HepG2 (cell line): ENCODE data around the gene TBC1D20. TPM values are rescaled to one million over a fixed set of nuclear protein-coding genes. Genes with fewer than 3 reads are reported as not detected.

Experiments
- ATF5 ChIP-seq: sonication (generic); formaldehyde crosslinking; IDR thresholded peaks from 2 replicates; pipeline ENCODE4 v1.4.0; 2020; ENCODE audit warnings: mild to moderate bottlenecking, low read depth, missing genetic modification reagents
- BHLHE40 ChIP-seq: IDR thresholded peaks from 2 replicates; pipeline ENCODE4 v1.6.1; 2011; ENCODE audit warnings: low read length, improper control_type of control experiment
- HNF4A ChIP-seq: sonication (generic); formaldehyde crosslinking; IDR thresholded peaks from 2 replicates; pipeline ENCODE4 v1.4.0; 2020; ENCODE audit warnings: missing genetic modification reagents
- IRF9 ChIP-seq: sonication (generic); formaldehyde crosslinking; IDR thresholded peaks from 2 replicates; pipeline ENCODE4 v1.8.0; 2022; ENCODE audit warnings: missing genetic modification reagents, mild to moderate bottlenecking, borderline replicate concordance
- MEF2D ChIP-seq: sonication (generic); formaldehyde crosslinking; IDR thresholded peaks from 2 replicates; pipeline ENCODE4 v1.5.1; 2020; ENCODE audit warnings: mild to moderate bottlenecking, missing genetic modification reagents
- NFKB2 ChIP-seq: sonication (generic); formaldehyde crosslinking; IDR thresholded peaks from 2 replicates; pipeline ENCODE4 v1.4.0; 2020; ENCODE audit warnings: missing genetic modification reagents, borderline replicate concordance
- SALL2 ChIP-seq: sonication (generic); formaldehyde crosslinking; IDR thresholded peaks from 2 replicates; pipeline ENCODE4 v1.8.1; 2023; ENCODE audit warnings: mild to moderate bottlenecking, missing genetic modification reagents, inconsistent platforms
- SSRP1 ChIP-seq: IDR thresholded peaks from 2 replicates; pipeline ENCODE4 v1.6.1; 2016; ENCODE audit warnings: control low read depth
- TBP ChIP-seq: sonication (generic); formaldehyde crosslinking; IDR thresholded peaks from 2 replicates; pipeline ENCODE4 v1.5.0; 2020; ENCODE audit warnings: missing genetic modification reagents
- UBTF ChIP-seq: sonication (generic); formaldehyde crosslinking; IDR thresholded peaks from 2 replicates; pipeline ENCODE4 v1.4.0; 2020; ENCODE audit warnings: mild to moderate bottlenecking, missing genetic modification reagents
- ZC3H4 ChIP-seq: sonication (generic); formaldehyde crosslinking; IDR thresholded peaks from 2 replicates; pipeline ENCODE4 v1.4.0; 2020; ENCODE audit warnings: missing genetic modification reagents, borderline replicate concordance
- ZFP37 ChIP-seq: sonication (generic); formaldehyde crosslinking; IDR thresholded peaks from 2 replicates; pipeline ENCODE4 v1.4.0; 2020; ENCODE audit warnings: missing genetic modification reagents, borderline replicate concordance
- ZMAT3 ChIP-seq: sonication (generic); formaldehyde crosslinking; conservative IDR thresholded peaks from 2 replicates; pipeline ENCODE4 v1.7.0; 2021; ENCODE audit warnings: missing genetic modification reagents
- ZNF263 ChIP-seq: sonication (generic); formaldehyde crosslinking; IDR thresholded peaks from 2 replicates; pipeline ENCODE4 v1.4.0; 2020; ENCODE audit warnings: missing genetic modification reagents
- ZNF264 ChIP-seq: sonication (generic); formaldehyde crosslinking; IDR thresholded peaks from 2 replicates; pipeline ENCODE4 v1.4.0; 2020; ENCODE audit warnings: missing genetic modification reagents
- ZNF296 ChIP-seq: sonication (generic); formaldehyde crosslinking; conservative IDR thresholded peaks from 2 replicates; pipeline ENCODE4 v1.5.0; 2020; ENCODE audit warnings: mild to moderate bottlenecking, missing genetic modification reagents
- ZNF431 ChIP-seq: sonication (generic); formaldehyde crosslinking; IDR thresholded peaks from 2 replicates; pipeline ENCODE4 v1.9.0; 2022; ENCODE audit warnings: missing genetic modification reagents, low read depth, mild to moderate bottlenecking, borderline replicate concordance
- ZNF550 ChIP-seq: sonication (generic); formaldehyde crosslinking; IDR thresholded peaks from 2 replicates; pipeline ENCODE4 v1.4.0; 2020; ENCODE audit warnings: mild to moderate bottlenecking, missing genetic modification reagents, borderline replicate concordance
- polyA plus RNA-seq, 8 experiments: library from polyadenylated mRNA; depleted of rRNA in 3 of 8; stranded (reverse) in 7 of 8; unstranded in 1 of 8; fragments of >200 nt; fragmentation: Illumina TruSeq in 4 of 8; extraction: Trizol in 4 of 8; gene quantifications; 2 replicates each; pipeline versions ENCODE4 v1.2.1 to v1.2.3, GENCODE V29; 2011 to 2016; ENCODE audit warnings: low read depth in 4 of 8, missing spikeins in 1 of 8, mixed read lengths in 1 of 8; ENCODE audit not compliant: insufficient read depth in 1 of 8
- total RNA-seq, 5 experiments: library from RNA; depleted of rRNA; stranded (reverse); fragments of >200 nt; fragmentation: Illumina TruSeq; extraction: Trizol; gene quantifications; 2 replicates each; pipeline ENCODE4 v1.2.3, GENCODE V29; 2016; ENCODE audit warnings: low read depth in 1 of 5
- TF ChIP-seq, protein P1 (sequence below): sonication (generic); formaldehyde crosslinking; IDR thresholded peaks from 2 replicates; pipeline ENCODE4 v1.4.0; 2020; ENCODE audit warnings: missing genetic modification reagents, mild to moderate bottlenecking, borderline replicate concordance

The TBC1D20 gene
- total and polyA plus RNA-seq, 2 of the 13 experiments (the other 11 are each of a cell fraction or from before 2014, with no cell fraction given) = 36.6 to 47.1 TPM

GRCh38 chr20:433300-433975, 28.9 kb downstream of the TBC1D20 start (continued):
- TF ChIP-seq SALL2 (CRISPR knock-in tag) = 0 out of 2 replicates have a peak, but pooled peaks have one; percentile 35
- TF ChIP-seq NFKB2 (CRISPR knock-in tag) = 0 out of 2 replicates have a peak, but pooled peaks have one; percentile 11
- peak; percentile 58; the same call in 1 of the 2 replicates for TF ChIP-seq ZNF431 (CRISPR knock-in tag)
- TF ChIP-seq ZNF264 (CRISPR knock-in tag) = 0 out of 2 replicates have a peak, but pooled peaks have one; percentile 21
- TF ChIP-seq MEF2D (CRISPR knock-in tag) = peak; percentile 48; the same call in 1 of the 2 replicates
- 0 out of 2 replicates have a peak, but pooled peaks have one; percentile 9 for TF ChIP-seq HNF4A (CRISPR knock-in tag)
- peak; percentile 48; the same call in 1 of the 2 replicates for TF ChIP-seq SSRP1
- TF ChIP-seq ZFP37 (CRISPR knock-in tag) = 0 out of 2 replicates have a peak, but pooled peaks have one; percentile 30
- no peak for TF ChIP-seq ZNF263
- no peak for TF ChIP-seq TBP (CRISPR knock-in tag)
- TF ChIP-seq, protein P1, sequence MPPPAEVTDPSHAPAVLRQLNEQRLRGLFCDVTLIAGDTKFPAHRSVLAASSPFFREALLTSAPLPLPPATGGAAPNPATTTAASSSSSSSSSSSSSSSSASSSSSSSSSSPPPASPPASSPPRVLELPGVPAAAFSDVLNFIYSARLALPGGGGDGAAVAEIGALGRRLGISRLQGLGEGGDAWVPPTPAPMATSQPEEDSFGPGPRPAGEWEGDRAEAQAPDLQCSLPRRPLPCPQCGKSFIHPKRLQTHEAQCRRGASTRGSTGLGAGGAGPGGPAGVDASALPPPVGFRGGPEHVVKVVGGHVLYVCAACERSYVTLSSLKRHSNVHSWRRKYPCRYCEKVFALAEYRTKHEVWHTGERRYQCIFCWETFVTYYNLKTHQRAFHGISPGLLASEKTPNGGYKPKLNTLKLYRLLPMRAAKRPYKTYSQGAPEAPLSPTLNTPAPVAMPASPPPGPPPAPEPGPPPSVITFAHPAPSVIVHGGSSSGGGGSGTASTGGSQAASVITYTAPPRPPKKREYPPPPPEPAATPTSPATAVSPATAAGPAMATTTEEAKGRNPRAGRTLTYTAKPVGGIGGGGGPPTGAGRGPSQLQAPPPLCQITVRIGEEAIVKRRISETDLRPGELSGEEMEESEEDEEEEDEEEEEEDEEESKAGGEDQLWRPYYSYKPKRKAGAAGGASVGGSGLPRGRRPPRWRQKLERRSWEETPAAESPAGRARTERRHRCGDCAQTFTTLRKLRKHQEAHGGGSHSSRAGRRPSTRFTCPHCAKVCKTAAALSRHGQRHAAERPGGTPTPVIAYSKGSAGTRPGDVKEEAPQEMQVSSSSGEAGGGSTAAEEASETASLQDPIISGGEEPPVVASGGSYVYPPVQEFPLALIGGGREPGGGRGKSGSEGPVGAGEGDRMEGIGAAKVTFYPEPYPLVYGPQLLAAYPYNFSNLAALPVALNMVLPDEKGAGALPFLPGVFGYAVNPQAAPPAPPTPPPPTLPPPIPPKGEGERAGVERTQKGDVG (CRISPR knock-in tag) = 0 out of 2 replicates have a peak, but pooled peaks have one; percentile 11
- peak; percentile 37; the same call in 1 of the 2 replicates for TF ChIP-seq UBTF (CRISPR knock-in tag)
- peak; percentile 68; the same call in 1 of the 2 replicates for TF ChIP-seq ZC3H4 (CRISPR knock-in tag)
- TF ChIP-seq ZNF296 (CRISPR knock-in tag) = 0 out of 2 replicates have a peak, but pooled peaks have one; percentile 55
- TF ChIP-seq ZMAT3 (CRISPR knock-in tag) = no peak; the same call in 1 of the 2 replicates
- 0 out of 2 replicates have a peak, but pooled peaks have one; percentile 26 for TF ChIP-seq BHLHE40
- TF ChIP-seq ATF5 (CRISPR knock-in tag) = no peak
- TF ChIP-seq IRF9 (CRISPR knock-in tag) = 0 out of 2 replicates have a peak, but pooled peaks have one; percentile 23
- TF ChIP-seq ZNF550 (CRISPR knock-in tag) = 0 out of 2 replicates have a peak, but pooled peaks have one; percentile 11
